Measurements from ENCODE around the gene COPZ1. TPM values are rescaled to one million over a fixed set of nuclear protein-coding genes. Genes with fewer than 3 reads are reported as not detected.

COPZ1 gene
- total RNA-seq, 1 experiment from 2014 or later: 104 TPM

DNA sequence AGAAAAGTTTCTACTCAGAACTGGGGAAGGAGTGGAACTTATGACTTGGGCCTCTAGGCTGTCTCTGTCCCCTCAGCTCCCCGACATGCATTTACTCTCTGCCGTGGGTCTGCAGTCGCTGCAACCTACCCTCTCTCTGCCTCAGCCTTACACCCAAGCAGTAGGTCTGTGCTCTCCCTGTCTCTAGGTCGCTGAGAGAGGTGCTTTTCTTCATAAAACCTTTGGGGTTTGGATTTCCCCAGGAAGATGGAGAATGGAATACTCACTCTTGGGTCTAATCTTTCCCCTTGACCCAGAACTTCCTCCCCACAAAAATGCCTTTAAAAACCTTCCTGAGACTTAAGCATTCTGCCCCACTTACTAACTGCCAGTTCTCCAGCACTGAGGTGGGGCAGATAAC, 26.4 kb downstream of the COPZ1 start:
- H3K9me3 ChIP-seq (ENCODE audit: control insufficient read depth, low read depth, low read length): no peaks in the 10 kb centered on the region
- H3K9ac ChIP-seq (ENCODE audit: extremely low read depth, insufficient read length, low read length): no peak overlapping the region
- H2BK15ac ChIP-seq (ENCODE audit: low read depth, low read length): no peak overlapping the region
- no peak overlapping the region for H4K8ac ChIP-seq (replicated peaks; ENCODE audit: insufficient read length, low read depth, low read length)
- DNase-seq: no peak
- no peaks in the 10 kb centered on the region for H3K27me3 ChIP-seq (ENCODE audit: insufficient read depth, low read length)
- no peaks in the 10 kb centered on the region for H4K20me1 ChIP-seq (ENCODE audit: control insufficient read depth, insufficient read depth, insufficient read length)
- no peak overlapping the region for H4K5ac ChIP-seq (ENCODE audit: insufficient read length, low read depth, low read length)
- H2BK12ac ChIP-seq (ENCODE audit: insufficient read length, low read depth, low read length): no peak overlapping the region
- TF ChIP-seq, protein P1, sequence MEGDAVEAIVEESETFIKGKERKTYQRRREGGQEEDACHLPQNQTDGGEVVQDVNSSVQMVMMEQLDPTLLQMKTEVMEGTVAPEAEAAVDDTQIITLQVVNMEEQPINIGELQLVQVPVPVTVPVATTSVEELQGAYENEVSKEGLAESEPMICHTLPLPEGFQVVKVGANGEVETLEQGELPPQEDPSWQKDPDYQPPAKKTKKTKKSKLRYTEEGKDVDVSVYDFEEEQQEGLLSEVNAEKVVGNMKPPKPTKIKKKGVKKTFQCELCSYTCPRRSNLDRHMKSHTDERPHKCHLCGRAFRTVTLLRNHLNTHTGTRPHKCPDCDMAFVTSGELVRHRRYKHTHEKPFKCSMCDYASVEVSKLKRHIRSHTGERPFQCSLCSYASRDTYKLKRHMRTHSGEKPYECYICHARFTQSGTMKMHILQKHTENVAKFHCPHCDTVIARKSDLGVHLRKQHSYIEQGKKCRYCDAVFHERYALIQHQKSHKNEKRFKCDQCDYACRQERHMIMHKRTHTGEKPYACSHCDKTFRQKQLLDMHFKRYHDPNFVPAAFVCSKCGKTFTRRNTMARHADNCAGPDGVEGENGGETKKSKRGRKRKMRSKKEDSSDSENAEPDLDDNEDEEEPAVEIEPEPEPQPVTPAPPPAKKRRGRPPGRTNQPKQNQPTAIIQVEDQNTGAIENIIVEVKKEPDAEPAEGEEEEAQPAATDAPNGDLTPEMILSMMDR (conservative IDR thresholded peaks at IDR 0.05): no peak
- peaks cover 17% of the 10 kb centered on the region for H3K4me1 ChIP-seq (ENCODE audit: insufficient read depth, low read length)
- H3K27ac ChIP-seq (ENCODE audit: insufficient read length, low read depth, low read length): no peak overlapping the region
- Mint-ChIP-seq H3K4me1 (peaks cover 49 to 55% of the 10 kb centered on the region in 2 experiments), H3K9me3 (no peaks in the 10 kb centered on the region), H3K27ac (no peak overlapping the region; a peak in 1 of 7 replicates), H3K27me3 (ENCODE audit: low read depth) (peaks cover 24% of the 10 kb centered on the region), H3K4me3 (peak overlapping the region; percentile 71 to 88; a peak in 4 of 5 replicates), H3K36me3 (ENCODE audit: insufficient read depth in 1 of 3, low read depth in 3 of 3) (peaks cover 24 to 43% (median 37%) of the 10 kb centered on the region in 3 experiments; a peak in 6 of 7 replicates)
- no peak overlapping the region for H3K18ac ChIP-seq (ENCODE audit: insufficient read length, low read depth, low read length)
- H4K91ac ChIP-seq (ENCODE audit: insufficient read length, low read depth, low read length): no peak overlapping the region
- H3T11ph ChIP-seq (ENCODE audit: low read length): no peak overlapping the region
- no peak overlapping the region for H3K14ac ChIP-seq (ENCODE audit: insufficient read depth, low read length)
- H2BK5ac ChIP-seq (ENCODE audit: insufficient read length, low read length): no peak overlapping the region
- no CpG with 5 or more reads among the region's 4 CpGs for WGBS (ENCODE audit: extremely low coverage, insufficient read length, low lambda C conversion rate)
- H3K4ac ChIP-seq (ENCODE audit: low read depth, low read length): no peak overlapping the region
- H3K56ac ChIP-seq (ENCODE audit: insufficient read length, low read depth, low read length): no peak overlapping the region
- no peak overlapping the region for H2BK20ac ChIP-seq (ENCODE audit: low read depth, low read length, poor library complexity, severe bottlenecking)
- no peaks in the 10 kb centered on the region for H3K79me1 ChIP-seq (ENCODE audit: insufficient read depth, low read depth, low read length, poor library complexity, severe bottlenecking)
- H2AK5ac ChIP-seq (ENCODE audit: insufficient read length, low read length): no peak overlapping the region
- no peak overlapping the region for H2AFZ ChIP-seq (ENCODE audit: low read length)
- H3K79me2 ChIP-seq (ENCODE audit: insufficient read depth, low read length): no peaks in the 10 kb centered on the region
- H3K23me2 ChIP-seq (ENCODE audit: insufficient read length, low read depth, low read length, poor library complexity, severe bottlenecking): peaks cover 8% of the 10 kb centered on the region
- H3K23ac ChIP-seq (ENCODE audit: insufficient read length, low read depth, low read length): no peak overlapping the region
- H3K4me2 ChIP-seq (ENCODE audit: insufficient read depth, insufficient read length, low read length): peak overlapping the region; percentile 65
- no peak overlapping the region for H2BK120ac ChIP-seq (ENCODE audit: low read depth, low read length, poor library complexity, severe bottlenecking)

Measured in H9 (cell line).